HG02763 (cell line): Measurements from ENCODE around the gene TMEM132D.

Experiments
- ATAC-seq: cut with Tn5 transposase; IDR thresholded peaks from one replicate; pipeline ENCODE4 v1.9.1; 2021; ENCODE audit warnings: mild to moderate bottlenecking, moderate library complexity; ENCODE audit not compliant: unreplicated experiment

The TMEM132D gene

DNA sequence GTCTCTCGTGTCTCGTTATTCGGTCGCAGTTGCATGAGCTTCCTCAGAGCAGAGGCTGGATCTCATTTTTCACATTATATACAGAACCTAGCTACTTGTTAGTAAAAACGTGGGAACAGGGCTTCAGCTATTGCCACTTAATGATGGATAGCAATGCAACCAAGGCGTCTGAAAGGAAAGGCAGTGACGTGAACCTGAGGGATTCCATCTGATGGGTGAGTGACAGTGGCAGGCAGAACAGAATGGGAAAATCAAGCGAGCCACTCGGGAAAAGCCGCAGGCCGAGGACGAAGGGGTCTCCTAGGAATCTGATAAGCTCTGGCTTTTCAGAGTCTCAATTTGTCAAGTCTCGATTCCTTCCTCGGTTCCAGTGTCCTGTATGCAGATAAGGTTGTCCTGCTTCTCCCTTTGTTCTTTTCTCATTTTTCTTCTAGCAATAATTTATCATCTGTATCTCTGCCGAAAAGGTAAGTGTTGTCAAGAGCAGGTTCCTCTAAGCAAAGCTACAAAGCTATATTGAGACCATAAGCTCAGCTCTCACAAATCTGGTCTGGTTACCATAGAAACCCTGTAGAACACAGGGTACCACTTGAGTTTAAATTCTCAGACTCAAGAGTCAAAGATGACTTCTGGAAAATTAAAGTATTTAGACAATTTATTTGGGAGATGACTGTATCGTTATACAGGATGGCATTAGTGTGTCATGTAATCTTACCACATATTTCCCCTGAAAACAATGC is 633.9 kb downstream of the TMEM132D start:
- no peak for ATAC-seq

DNA sequence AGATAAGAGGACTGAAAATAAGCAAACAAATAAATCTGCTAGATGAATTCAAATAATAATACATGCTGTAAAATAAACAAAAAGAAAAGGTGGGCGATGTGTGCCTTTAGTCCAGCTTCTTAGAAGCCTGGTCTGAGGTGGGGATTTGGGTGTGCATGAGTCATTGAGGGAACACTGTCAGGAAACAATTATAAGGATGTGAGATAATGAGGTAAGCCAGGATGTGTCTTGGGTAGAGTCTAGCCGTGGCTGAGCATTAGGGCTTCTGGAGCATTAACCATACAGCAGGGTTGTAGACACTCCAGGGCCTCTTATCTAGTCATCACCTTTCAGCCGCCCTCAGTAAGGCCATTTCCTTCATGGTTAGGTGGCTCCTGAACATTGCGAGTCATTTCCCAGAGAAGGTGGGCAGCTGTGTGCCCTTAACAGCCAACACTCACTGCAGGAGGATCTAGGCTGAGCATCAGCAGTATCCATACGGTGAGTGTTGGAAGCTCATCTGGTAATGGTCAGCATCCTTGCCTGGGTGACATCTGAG is 645.0 kb downstream of the TMEM132D start:
- ATAC-seq, result no peak

DNA sequence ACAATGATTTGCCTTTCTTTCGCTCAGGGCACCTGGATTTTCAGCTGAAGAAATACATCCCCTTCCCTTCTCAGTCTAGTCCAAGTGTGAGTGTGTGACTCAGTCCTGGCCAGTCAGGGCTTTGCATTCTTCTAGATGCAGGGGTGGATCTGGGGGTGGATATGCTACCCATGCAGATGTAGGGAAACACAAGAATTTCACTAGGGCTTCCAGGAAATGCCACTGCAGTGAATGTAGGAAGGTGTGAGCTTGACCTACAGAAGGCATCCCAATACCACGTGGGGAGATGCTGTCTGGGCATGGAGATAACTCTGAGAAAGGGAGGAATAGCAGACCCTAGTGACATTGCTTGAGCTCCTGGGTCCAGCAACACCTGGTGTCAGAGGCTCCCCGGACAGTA is 646.3 kb downstream of the TMEM132D start:
- ATAC-seq, result no peak

DNA sequence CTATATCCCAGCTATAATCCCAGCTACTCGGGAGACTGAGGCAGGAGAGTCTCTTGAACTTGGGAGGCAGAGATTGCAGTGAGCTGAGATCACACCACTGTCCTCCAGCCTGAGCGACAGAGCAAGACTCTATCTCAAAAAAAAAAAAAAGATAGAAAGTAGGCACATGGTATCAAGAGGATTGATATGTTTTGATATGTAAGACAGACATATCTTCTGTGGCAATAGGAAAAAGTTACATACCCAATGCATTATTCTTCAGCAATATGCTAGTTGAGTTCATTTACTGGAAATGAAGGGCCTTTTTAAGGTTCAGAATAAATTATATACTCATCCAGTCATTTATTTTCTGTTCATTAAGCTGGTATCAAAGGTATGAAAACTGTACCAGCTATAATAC is 657.2 kb downstream of the TMEM132D start:
- no peak for ATAC-seq

DNA sequence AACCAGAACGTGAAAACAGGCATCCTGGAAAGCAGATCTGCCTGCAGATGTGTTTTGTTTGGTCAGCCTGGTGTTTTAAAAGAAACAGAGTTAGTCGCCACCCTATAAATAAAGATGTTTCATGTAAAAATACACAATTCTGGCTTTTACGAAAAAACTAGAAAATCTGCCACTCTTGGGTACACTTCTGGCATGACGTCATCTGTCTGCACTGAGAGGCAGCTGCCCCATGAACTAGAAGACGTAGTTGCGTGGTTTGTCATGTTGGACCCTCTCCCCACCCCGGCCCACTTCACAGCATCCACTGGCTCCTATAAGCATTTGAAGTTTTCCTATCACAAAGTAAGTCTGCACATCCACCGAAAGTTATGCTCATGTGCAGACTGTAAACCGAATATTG is 658.1 kb downstream of the TMEM132D start:
- ATAC-seq, result no peak

DNA sequence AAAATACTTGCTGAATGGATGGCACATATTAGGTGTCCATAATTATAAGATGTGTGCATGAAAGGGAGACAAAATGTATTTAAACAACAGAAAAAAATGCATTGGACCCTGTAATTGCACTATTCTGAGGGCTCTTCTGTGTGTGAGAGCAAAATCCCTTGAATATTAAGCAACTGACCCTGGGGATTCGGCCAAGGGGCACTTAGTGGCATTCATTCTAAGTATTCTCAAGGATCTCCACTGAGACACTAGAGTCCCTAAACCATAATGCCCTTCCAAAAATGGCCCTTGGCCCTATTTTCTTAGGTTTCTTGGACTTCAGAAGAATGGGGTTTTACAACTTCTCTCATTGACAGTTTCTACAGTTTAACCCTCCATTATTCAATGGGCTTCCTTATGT is 662.0 kb downstream of the TMEM132D start:
- ATAC-seq, result no peak

DNA sequence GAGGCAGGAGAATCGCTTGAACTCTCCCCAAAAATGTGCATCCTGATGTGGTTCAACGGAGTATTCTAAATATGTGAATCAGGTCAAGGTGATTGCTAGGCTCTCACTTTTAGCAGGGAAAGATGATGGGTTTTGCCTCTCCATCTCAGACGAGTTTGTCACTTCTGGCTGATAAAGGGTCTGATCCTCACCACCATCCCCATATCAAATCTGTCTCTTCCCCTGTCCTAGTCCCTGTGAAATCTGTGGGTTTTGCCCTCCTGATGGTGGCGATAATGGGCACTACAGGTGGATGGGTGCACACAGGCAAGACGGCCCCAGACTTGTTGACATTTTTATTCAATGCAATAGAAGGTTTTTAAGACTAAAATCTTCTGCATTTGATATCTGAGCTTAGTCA is 665.9 kb downstream of the TMEM132D start:
- no peak for ATAC-seq

DNA sequence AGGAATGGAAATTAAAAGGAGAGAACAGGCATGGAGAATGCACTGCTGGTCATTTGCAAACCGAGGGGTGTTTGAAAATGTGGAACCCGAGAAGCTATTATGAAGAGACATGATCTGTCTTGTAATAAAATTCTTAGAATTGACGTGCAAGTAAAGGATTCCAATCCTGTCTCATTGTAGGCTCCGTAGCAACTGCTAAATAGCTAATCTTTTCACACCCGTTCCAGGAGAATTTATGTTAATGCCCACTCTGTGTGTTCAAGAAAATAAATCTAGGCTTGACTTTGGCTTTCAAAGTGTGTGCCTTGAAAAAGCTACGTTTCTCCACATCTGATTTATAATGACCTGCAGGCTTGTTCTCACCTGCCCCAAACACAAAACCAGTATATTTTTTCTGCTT is 669.6 kb downstream of the TMEM132D start:
- ATAC-seq, result no peak

DNA sequence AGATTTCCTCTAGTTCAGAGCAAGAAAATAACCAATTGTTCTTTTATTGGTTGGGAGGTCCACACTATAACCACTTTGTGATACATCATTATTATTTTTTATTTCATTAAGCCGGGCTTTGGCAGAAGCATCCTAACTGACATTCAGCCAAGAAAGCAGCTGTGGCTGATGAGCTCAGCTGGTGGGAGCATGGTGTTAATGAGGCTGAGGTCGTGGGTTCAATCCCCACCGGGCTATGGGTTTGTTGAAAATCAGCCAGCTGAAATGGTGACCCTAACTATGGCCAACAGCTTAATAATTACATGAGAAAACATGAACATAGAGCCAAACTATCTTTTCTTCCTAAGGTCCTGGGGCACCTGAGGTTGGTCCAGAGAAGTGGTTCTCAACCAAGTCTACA is 672.3 kb downstream of the TMEM132D start:
- no peak for ATAC-seq

DNA sequence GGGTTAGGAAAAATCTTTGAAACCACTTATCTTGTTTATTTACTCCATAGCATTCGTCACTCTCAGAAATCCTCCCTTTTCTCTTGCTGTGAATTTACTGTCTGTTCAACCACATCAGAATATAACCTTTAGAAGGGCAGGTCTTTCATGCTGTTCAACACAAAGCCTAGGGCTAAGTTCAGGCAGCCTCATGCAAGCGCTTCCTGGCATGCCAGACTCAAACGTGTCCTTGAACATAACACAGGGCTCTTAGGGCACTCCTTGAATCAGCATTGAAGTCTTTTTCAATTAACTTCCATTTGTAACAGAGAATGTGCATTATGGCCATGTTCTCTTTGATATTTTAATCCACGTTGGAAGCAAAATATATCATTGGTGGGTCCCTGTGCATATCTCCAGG is 672.8 kb downstream of the TMEM132D start:
- ATAC-seq, result no peak

DNA sequence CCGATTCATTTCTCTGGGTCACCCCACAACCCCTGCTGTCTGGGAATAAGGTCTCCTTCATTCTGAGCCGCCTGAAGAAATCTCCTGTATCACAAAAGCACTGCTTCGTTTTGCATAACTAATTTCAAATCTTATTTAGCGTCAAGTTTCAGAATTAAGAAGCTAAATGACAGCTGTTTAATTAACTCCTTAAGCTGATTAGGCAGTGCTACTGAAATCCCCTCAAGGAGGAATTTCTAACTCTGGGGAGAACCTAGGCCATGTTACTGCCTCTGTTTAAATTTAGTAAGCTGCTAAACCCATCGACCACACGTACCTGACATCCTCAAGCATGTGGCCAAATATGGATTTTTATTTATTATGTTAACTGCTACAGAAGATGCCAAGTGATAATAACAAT is 677.0 kb downstream of the TMEM132D start:
- no peak for ATAC-seq

DNA sequence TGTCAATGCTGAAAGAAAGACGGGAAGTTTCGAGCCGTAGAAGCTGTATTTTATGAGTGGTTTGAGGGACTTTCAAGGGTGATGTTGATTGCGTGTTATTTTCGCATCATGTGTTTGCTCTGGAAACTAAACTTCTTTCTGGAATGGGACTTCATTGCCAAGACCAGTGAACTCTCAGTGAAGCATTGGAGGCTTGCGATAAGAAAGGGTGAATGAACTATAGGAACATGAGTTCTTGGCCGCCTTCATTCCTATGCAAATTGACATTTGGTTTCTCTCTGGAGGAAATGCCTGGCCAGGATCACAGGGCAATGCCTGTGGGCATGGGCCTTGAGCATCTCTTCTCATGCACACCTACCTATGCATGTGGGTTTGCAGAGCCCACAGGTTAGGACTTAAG is 677.8 kb downstream of the TMEM132D start:
- ATAC-seq, result no peak

DNA sequence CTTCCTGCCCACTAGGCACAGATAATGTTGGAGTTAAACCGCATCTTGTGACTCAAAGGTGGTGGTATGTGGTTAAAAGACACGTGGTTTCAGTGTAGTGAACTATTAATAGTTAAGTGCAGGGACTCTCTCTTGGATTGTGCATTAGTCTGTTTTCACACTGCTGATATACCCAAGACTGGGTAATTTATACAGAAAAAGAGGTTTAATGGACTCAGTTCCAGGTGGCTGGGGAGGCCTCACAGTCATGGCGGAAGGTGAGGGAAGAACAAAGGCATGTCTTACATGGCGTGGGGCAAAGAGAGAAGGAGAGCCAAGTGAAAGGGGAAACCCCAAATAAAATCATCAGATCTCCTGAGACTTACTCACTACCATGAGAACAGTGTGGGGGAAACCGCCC is 688.3 kb downstream of the TMEM132D start:
- no peak for ATAC-seq

DNA sequence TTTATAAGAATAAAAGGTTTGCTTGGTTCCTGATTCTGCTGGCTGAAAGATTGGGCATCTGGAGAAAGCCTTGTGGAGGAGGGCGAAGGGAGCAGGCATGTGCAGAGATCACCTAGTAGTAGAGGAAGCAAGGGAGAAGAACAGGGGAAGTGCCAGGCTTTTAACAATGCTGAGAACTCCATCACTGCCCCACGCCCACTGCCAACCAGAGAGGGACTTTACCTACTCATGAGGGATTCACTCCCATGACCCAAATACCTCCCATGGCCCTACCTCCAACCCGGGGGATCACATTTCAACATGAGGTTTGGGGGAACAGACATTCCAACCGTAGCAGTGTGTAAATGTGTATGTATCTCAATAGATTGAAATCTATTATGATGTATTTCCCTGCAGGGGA is 690.3 kb downstream of the TMEM132D start:
- no peak for ATAC-seq

DNA sequence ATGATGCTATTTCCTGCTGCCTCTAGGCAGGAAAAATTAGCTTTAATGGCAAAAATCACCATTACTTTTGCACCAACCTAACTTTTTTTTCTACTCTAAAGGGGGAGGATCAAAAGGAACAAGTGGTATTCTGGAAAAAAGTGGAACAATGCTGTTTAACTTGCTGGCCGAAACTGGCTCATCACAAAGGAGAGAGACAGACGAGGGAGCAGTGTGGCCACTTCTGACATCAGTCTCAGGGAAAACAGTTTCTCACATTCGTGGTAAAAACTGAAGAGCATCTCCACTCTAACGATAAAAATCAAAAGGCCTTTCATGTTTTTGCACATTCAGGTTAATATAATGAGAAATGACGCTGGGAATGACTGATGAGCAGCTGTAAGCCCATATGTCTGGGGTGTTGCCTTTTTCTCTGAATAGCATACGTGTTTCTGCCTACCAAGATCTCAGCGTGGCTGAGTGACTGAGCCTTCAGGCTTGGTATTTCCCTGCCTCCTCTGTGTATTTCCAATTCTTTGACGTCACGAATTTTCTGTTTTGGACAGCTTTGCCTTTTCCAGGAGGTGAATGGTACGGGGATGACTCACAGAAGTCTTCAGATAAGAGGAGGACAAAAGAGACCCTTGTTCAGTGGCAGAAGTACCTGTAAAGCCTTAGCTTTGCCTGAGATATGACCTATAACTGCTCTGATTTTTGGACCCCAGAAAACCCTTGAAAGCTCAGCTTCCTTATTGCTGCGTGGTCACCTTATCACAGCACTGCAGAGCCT is 691.8 kb downstream of the TMEM132D start:
- no peak for ATAC-seq

DNA sequence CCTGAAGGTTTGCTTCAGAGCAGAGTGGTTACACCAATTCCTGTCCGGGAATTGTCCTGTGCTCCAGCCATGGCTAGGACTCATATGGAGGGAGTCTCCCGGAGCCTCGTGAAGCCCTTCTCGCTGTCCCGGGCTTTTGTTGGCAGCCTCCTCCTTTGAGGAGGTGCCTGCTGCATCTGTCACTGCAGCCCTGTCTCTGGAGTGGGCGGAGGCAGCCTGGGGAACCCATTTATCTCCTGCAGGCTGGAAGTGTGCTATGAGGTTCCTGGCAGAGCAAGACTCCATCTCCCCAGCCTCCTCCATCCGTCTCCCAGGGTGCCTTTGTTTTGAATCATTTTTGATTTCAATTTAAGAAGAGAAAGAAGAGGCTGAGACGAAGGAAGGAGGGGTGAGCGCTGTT is 695.3 kb downstream of the TMEM132D start:
- ATAC-seq, result no peak

DNA sequence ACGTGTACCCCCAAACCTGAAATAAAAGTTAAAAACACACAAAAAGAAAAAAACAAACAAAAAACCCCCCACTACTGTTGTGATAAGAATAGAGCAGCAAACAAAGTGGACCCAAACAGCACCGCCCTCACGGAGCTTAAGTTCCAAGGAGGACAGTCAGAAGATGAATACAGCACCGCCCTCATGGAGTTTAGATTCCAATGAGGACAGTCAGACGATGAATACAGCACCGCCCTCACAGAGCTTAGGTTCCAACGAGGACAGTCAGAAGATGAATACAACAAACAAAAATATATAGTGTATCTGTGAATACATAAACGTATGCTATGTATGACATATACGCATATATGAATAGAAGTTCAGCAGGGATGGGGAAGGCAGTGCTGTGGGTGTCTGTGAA is 696.7 kb downstream of the TMEM132D start:
- ATAC-seq, result no peak

DNA sequence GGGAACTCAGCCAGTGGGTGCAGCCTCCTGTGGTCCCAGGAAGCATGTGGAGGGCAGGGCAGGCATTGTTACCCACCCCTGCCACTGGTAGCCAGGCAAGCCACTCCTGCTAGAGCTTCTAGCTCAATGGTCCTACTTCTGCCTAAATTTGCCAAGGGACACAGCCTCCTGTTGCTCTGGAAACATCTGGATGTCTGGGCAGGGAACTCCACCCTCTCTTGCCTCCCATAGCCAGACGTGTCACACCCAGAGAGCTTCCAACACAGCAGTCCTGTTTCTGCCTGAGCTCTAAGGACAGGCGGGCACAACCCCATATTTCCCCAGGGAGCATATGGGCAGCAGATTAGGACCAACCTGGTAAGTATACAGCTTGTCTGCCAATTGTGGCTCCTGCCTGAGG is 700.4 kb downstream of the TMEM132D start:
- ATAC-seq, result no peak

DNA sequence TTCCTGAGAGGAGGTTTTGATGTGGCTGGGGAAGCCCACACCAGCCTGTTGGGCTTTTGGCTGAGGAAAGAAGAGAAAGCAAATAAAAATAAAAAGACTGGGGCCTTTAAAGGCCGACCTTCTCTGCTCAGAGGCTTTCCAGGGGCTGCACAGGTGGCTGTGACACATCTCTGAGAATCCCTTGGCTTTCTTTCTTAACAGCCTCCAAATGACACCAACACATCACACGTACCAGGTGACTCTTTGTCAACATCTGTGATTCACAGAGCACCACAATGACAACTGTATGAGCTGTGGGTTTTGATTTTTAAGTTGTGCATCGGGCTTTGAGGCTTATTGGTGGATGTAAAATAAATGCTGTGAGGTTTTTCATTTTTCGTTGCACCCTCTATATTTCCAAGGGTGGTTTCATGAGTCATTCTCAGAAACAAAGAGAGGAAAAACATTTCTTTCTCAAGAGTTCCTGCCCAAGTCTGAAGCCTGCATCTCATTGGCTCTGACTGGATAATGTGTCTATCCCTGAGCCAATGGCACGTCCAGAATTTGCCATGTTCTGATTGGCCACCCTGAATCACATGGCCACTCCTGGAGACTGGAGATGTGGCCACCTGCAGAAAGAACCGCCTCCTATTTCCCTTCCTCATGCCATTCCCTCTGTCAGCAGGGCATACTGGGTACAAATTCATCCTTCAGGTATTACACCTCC is 701.6 kb downstream of the TMEM132D start:
- no peak for ATAC-seq

DNA sequence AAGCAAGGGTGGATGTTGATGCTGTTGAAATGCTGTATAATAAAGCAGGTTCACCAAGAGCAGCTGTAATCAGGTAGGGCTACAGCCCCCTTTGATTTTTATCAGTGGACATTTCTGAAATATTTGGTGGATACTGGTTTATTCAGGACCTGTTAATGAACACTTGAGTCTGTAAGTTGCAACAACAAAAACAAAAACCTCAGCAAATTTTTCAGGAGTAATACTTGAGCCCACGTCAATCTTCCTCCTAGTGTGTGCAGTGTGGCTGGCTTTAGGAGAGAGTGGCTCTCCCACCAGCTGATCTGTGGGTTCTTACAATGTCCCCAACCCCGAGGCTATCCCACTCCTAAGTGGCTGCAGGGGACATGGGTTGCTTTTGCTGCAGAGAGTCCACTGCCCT is 702.8 kb downstream of the TMEM132D start:
- ATAC-seq, result no peak

DNA sequence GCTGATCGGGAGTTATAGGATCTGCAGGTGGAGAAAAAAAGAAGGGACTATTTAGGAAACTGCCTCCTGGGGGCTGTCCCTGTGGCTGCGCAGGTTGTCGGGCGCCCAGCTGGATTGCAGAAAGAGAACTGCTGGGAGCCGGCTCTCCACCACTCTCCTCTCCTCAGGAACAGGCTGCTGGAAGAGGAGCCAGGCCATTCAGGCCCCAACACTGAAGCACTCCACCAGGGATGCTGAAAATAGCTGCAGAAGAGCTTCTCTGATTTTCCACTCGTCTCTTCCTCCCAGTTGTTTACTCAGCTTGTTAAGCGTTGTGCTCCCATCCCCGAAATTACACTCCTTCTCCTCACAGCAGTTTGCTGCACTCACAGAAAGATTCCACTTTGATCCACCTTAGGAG is 703.2 kb downstream of the TMEM132D start:
- no peak for ATAC-seq

DNA sequence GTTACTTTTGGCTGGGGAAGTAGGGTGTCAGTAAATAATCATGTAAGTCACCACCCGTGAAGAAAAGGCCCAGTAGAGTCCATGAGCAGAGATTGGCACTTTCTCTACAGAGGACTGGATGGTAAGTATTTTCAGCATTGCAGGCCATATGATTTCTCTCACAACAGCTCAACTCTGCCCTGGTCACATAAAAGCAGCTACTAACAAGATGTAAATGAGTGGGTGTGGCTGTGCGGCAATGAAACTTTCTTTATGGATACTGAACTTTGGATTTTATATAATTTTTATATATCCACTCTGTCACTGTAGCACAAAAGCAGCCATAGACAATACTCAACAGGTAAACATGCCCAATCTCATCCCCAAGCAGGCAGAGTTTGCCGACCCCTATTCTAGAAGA is 706.9 kb downstream of the TMEM132D start:
- ATAC-seq, result no peak
